Duodenal mucosa (tissue), 2 donors: ENCODE measurements around the gene TOB2.
"Not testable (repeated sequence)": the region's sequence is repeated elsewhere in the genome, so short reads cannot be mapped to it uniquely, and the experiment has no call there.

Source experiments
- H3K27ac ChIP-seq: one replicate; pipeline ENCODE4 v1.7.0; 2013; ENCODE audit warnings: low read depth, low read length
- H3K27me3 ChIP-seq, 2 donors: one replicate each; pipeline ENCODE4 v1.7.0; 2013; ENCODE audit warnings: low read length in 2 of 2, control low read depth in 1 of 2; ENCODE audit not compliant: insufficient read depth in 2 of 2, control insufficient read depth in 1 of 2
- H3K36me3 ChIP-seq, 2 donors: one replicate each; pipeline ENCODE4 v1.7.0; 2013; ENCODE audit warnings: low read length in 2 of 2, control low read depth in 1 of 2; ENCODE audit not compliant: insufficient read depth in 2 of 2, control insufficient read depth in 1 of 2
- H3K4me1 ChIP-seq, 2 donors: one replicate each; pipeline ENCODE4 v1.7.0; 2013; ENCODE audit warnings: low read length in 2 of 2, control low read depth in 1 of 2; ENCODE audit not compliant: insufficient read depth in 2 of 2, control insufficient read depth in 1 of 2
- H3K4me3 ChIP-seq, 2 donors: one replicate each; pipeline ENCODE4 v1.7.0; 2013; ENCODE audit warnings: low read length in 2 of 2, low read depth in 1 of 2
- H3K9ac ChIP-seq, 2 donors: one replicate each; pipeline ENCODE4 v1.7.0; 2013; ENCODE audit warnings: low read length in 2 of 2, low read depth in 1 of 2
- H3K9me3 ChIP-seq, 2 donors: one replicate each; pipeline ENCODE4 v1.7.0; 2013; ENCODE audit warnings: low read length in 2 of 2, control low read depth in 1 of 2; ENCODE audit not compliant: control insufficient read depth in 1 of 2

Gene TOB2

DNA sequence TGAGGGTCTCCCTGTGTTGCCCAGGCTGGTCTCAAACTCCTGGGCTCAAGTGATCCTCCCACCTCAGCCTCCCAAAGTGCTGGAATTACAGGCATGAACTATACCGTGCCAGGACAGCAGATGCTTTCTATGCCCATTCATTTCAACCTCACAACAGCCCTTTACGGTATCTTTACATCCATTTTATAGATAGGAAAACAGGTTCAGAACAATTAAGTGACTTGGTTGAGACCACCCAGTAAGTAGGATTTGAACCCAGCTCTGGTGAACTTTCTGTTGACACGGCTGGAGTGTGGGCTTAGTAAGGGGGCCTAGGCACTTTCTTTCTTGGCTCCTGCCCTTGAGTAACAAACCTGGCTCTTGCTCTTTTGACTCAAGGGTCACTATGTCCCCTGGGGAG lies 39.2 kb downstream of the TOB2 start:
- no peak overlapping the region for H3K27ac ChIP-seq
- no peaks in the 10 kb centered on the region for H3K36me3 ChIP-seq
- no peaks in the 10 kb centered on the region for H3K27me3 ChIP-seq
- no peaks in the 10 kb centered on the region for H3K9me3 ChIP-seq
- H3K4me1 ChIP-seq, result peaks cover 11 to 19% of the 10 kb centered on the region in 2 donors
- no peak overlapping the region for H3K9ac ChIP-seq
- no peak overlapping the region for H3K4me3 ChIP-seq

DNA sequence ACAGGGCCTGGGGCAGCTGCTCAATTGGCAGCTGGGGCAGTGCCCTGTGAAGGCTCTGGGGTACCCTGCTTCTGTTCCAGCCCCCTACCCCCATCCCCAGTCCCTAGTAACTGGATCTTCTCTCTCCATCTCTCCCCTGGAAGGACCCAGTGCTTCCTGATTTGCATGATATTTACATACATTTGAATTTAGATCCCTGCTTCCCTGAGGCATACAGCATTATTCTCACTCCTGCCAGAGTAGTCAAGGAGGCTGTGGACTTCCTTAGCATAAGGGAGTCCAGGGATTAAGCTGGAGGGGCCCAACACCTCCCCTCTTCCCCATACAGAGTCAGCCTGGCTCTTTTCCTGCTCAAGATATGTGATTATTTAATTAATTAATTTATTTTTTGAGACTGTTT lies 40.2 kb downstream of the TOB2 start:
- no peaks in the 10 kb centered on the region for H3K27me3 ChIP-seq
- H3K9me3 ChIP-seq, result no peaks in the 10 kb centered on the region
- H3K4me1 ChIP-seq, result peaks cover 19 to 21% of the 10 kb centered on the region in 2 donors
- H3K36me3 ChIP-seq, result no peaks in the 10 kb centered on the region
- H3K4me3 ChIP-seq, result no peak overlapping the region
- no peak overlapping the region for H3K9ac ChIP-seq
- no peak overlapping the region for H3K27ac ChIP-seq

DNA sequence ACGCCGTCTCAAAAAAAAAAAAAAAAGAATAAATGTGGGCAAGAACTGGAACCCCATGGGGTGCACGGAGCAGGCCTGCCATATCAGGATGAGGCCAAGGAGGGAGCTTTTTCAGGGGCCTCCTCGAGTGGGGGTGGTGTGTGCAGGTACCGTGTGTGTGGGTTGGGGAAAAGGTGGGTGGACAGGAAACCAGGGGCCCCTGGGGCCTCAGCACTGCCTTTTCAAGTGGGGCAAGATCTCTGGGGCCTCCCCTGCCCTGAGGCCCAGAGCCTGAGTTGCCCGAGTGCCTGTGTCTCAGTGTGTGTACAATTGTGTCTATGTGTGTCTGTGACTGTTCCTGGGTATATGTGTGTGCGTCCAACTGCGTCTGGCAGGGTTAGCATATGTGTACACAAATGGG lies 41.0 kb downstream of the TOB2 start:
- Histone ChIP-seq H3K9ac (no peak overlapping the region), H3K4me1 (peaks cover 17 to 19% of the 10 kb centered on the region in 2 donors), H3K27ac (no peak overlapping the region), H3K4me3 (no peak overlapping the region), H3K36me3 (no peaks in the 10 kb centered on the region), H3K27me3 (no peaks in the 10 kb centered on the region), H3K9me3 (no peaks in the 10 kb centered on the region)

DNA sequence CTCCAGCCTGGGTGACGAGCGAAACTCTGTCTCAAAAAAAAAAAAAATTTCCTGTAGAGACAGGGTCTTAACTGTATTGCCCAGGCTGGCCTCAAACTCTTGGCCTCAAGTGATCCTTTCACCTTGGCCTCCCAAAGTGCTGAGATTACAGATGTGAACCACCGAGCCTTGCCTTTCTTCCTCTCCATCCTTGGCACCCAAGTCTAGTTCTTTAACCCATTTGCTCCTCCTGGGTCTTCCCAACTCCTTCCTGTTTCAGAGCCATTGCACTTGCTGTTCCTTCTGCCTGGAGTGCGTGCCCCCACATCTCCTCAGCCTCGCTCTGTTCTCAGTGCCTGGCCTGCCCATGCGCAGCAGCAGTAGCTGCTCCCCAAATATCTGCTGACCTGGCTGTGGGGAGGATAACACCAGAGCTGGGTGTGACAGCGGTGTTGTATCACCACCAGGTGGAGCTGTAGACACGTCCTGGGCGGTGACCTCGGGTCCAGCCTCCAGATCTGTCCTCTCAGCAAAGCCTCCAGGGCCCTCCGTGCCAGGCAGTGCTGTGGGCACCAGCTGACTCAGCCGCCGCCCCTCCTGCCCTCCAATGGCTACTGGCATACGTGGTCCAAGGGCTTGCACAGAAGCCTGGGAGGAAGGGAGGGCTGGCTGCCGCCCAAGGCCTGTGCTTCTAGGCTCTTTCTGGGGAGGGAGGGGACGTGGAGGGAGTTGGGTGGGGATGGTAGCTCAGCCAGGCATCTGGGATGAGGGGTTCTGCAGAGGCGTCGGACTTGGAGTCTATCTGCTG lies 42.9 kb downstream of the TOB2 start:
- Histone ChIP-seq H3K9ac (peak overlapping the region; percentile 1 to 13), H3K27ac (no peak overlapping the region), H3K9me3 (no peaks in the 10 kb centered on the region), H3K27me3 (no peaks in the 10 kb centered on the region), H3K4me3 (no peak overlapping the region), H3K36me3 (peaks cover 0 to under 1% of the 10 kb centered on the region in 2 donors), H3K4me1 (peaks cover 17 to 19% of the 10 kb centered on the region in 2 donors)

DNA sequence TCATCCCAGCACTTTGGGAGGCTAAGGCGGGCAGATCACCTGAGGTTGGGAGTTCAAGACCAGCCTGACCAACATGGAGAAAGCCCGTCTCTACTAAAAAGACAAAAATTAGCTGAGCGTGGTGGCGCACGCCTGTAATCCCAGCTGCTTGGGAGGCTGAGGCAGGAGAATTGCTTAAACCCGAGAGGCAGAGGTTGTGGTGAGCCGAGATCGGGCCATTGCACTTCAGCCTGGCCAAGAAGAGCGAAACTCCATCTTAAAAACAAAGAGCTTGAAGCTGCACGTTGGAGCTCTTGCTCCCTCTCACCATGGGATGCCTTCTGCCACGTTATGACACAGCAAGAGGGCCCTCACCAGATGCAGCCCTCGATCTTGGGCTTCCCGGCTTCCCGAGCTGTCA lies 43.8 kb downstream of the TOB2 start:
- H3K27me3 ChIP-seq, H3K4me3 ChIP-seq, H3K36me3 ChIP-seq, H3K9me3 ChIP-seq, H3K9ac ChIP-seq, H3K27ac ChIP-seq: not testable (repeated sequence)
- peaks cover 18 to 19% of the 10 kb centered on the region in 2 donors for H3K4me1 ChIP-seq

DNA sequence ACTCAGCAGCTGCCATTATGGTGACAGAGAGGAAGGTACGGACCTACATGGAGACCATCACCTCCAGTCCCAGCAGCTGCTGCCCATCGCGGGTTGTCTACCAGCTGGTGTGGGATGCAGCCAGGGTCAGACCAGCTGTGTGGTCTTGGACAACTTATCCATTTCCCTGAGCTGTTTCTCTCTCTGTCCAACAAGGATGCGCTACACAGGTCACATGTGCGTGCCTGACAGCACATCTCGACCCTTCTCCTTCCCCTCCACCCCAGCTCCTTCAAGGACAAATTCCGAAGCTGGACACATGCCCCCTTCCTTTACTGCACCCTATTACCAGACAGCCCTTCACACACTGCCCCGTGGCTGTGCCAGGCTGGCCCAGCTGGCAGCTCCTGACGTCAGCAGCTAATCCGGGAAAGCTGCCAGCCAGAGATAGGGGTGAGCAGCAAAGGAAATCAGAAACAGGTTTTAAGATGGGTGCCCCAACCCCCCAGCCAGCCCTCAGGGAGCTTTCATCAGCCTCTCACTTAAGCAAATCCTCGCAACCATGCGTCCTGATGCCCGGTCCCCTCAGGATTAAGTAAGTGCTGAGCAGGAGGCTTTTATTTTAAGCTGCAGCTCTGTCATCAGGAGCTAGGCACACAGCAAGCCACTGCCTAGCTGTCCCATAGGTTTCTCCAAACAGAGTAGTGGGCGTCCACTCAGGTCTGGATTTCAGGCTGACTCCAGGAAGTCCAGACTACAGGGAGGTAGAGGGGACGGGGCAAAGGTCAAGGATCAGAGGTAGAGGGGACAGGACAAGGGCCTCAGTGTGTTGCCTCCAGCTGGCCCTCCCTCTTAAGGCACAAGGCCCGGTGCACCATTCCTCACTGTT lies 44.6 kb downstream of the TOB2 start:
- peak overlapping the region; percentile 52 to 58 for H3K9ac ChIP-seq
- peaks cover 26 to 28% of the 10 kb centered on the region in 2 donors for H3K4me1 ChIP-seq
- no peaks in the 10 kb centered on the region for H3K27me3 ChIP-seq
- H3K9me3 ChIP-seq, result no peaks in the 10 kb centered on the region
- H3K36me3 ChIP-seq, result peaks cover 8 to 11% of the 10 kb centered on the region in 2 donors
- H3K27ac ChIP-seq, result peak overlapping the region; percentile 58
- H3K4me3 ChIP-seq, result peak overlapping the region; percentile 37 to 52

DNA sequence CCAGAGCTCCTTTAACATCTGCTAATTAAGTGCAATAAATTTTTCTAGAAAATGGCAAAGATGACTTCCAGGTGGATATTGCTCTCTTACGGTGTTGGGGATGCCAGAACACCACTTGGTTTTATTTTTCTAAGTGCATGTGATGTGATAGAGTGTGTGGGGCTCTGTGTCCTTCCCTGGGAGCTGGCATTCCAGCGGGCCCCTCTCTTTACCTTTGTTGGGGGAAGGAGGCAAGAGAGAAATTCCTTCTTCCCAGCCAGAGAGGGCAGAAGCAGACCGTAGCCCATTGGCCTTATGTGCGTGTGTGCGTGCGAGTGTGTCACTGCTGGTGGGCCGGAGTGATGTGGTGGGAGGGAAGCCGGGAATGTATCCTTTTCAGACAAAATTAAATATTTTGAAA lies 47.7 kb downstream of the TOB2 start:
- peaks cover 19 to 39% of the 10 kb centered on the region in 2 donors for H3K36me3 ChIP-seq

DNA sequence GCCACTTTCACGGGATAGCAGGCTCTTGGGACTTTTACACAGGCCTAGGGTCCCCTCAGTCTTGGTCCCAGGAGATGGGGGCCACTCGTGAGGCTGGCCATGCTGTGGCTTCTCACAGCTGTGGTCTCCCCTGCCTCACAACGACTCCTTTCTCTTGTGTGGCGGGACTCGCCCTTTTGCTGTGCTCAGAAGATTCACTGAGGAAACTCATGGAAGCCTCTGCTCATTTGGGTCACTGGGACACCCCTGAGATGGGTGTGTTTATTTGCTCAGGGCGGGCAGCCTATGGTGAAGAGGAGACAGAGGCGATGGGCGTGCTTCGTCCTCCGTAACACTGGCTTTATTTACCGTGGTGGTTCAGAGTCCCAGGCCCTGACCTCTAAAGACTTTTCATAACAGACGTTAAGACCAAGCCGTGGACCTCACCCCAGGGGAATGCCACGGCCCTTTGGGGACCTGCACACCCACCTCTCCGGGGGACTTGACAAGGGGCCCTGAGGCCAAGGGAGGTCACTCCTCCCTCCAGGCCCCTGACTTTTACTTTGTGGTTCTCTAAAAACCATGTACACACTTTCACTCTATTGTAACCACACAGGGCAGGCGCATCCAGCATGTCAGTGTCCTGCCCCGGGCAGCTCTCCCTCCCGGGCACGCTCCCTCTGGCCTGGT lies 49.3 kb downstream of the TOB2 start:
- H3K9ac ChIP-seq, result peak overlapping the region in 1 of 2 donors; percentile 16
- no peak overlapping the region for H3K4me3 ChIP-seq
- no peak overlapping the region for H3K27ac ChIP-seq
- peaks cover 19% of the 10 kb centered on the region in 2 donors for H3K4me1 ChIP-seq
- no peaks in the 10 kb centered on the region for H3K27me3 ChIP-seq
- peaks cover 19 to 40% of the 10 kb centered on the region in 2 donors for H3K36me3 ChIP-seq
- no peaks in the 10 kb centered on the region for H3K9me3 ChIP-seq

More for the DNA sequence above, 47.7 kb downstream of the TOB2 start:
- no peaks in the 10 kb centered on the region for H3K27me3 ChIP-seq
- H3K27ac ChIP-seq, result no peak overlapping the region
- no peak overlapping the region for H3K9ac ChIP-seq
- peaks cover 27 to 28% of the 10 kb centered on the region in 2 donors for H3K4me1 ChIP-seq
- no peak overlapping the region for H3K4me3 ChIP-seq
- H3K9me3 ChIP-seq, result no peaks in the 10 kb centered on the region

DNA sequence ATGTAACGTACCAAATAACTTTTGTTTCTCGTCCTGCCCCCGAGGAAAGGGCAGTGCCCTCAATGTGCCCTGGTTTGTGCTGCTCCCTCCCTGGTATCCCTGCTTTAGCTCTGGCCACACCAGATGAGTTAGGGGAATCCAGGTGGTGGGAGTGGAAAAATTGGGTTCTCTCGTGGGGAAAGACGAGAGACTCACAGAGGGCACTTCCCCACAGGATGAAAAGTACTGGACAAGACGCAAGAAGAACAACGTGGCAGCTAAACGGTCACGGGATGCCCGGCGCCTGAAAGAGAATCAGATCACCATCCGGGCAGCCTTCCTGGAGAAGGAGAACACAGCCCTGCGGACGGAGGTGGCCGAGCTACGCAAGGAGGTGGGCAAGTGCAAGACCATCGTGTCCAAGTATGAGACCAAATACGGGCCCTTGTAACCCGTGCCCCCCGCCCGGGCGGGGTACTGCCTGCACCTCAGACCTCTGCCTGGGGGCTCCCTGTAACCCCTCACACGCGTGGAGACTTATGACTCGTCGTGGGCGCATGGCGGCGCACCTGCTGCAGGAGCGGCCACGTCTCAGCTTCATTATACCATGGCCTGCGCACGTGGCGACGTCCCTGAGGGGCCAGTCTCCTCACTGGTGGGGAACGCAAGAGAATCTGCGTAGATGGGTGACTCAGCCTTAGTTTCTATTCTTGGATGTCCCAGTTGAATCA lies 50.9 kb downstream of the TOB2 start:
- peaks cover 24 to 44% of the 10 kb centered on the region in 2 donors for H3K36me3 ChIP-seq
- peaks cover 11 to 12% of the 10 kb centered on the region in 2 donors for H3K4me1 ChIP-seq
- H3K4me3 ChIP-seq, result no peak overlapping the region
- no peaks in the 10 kb centered on the region for H3K9me3 ChIP-seq
- no peaks in the 10 kb centered on the region for H3K27me3 ChIP-seq
- no peak overlapping the region for H3K27ac ChIP-seq
- H3K9ac ChIP-seq, result no peak overlapping the region
